PC-3 (cell line): ENCODE data around the gene PCDH9. TPM values are rescaled to one million over a fixed set of nuclear protein-coding genes. Genes with fewer than 3 reads are reported as not detected.

Source experiments
- ATAC-seq: fragments of 200-7000 bp; cut with Tn5 transposase; 2 replicates; pipeline ENCODE4 v1.9.1; 2020; ENCODE audit warnings: mild to moderate bottlenecking, moderate library complexity
- BruUV-seq: library from RNA; stranded (reverse); fragments of 400-500 nt; replicated peaks from 2 replicates; lab custom pipeline; 2021; lab: Mats Ljungman, UMichigan
- CTCF ChIA-PET: fragments of 300-600 bp; sonication (Branson Sonifier 250); formaldehyde crosslinking; loops from one replicate; lab custom pipeline; 2022; ENCODE audit warnings: antibody characterized with exemption; lab: Charles Lee
- POLR2A ChIA-PET: fragments of 300-600 bp; sonication (Branson Sonifier 250); formaldehyde crosslinking; loops from one replicate; lab custom pipeline; 2022; ENCODE audit warnings: antibody characterized with exemption; ENCODE audit not compliant: unreplicated experiment; lab: Charles Lee
- DNase-seq: peaks from one replicate; pipeline ENCODE4 v3.0.0-alpha.2; 2015
- H2AFZ ChIP-seq: fragments of 300-600 bp; sonication (generic); 2 replicates; pipeline ENCODE4 v1.6.0; 2016; ENCODE audit warnings: antibody characterized with exemption, low read length
- H3F3A ChIP-seq: fragments of 300-600 bp; sonication (generic); one replicate; pipeline ENCODE4 v1.6.0; 2017; ENCODE audit warnings: antibody characterized with exemption, low read length, control low read depth, mild to moderate bottlenecking; ENCODE audit not compliant: unreplicated experiment
- H3K27ac ChIP-seq: fragments of 300-600 bp; sonication (generic); 2 replicates; pipeline ENCODE4 v1.5.1; 2016; ENCODE audit warnings: mild to moderate bottlenecking, low read length
- H3K27me3 ChIP-seq: fragments of 300-600 bp; sonication (generic); 2 replicates; pipeline ENCODE4 v1.6.1; 2016; ENCODE audit warnings: low read length, mixed read lengths
- H3K36me3 ChIP-seq: fragments of 300-600 bp; sonication (generic); 2 replicates; pipeline ENCODE4 v1.6.1; 2016; ENCODE audit warnings: low read depth, mixed run types, low read length, mixed read lengths
- H3K4me1 ChIP-seq: fragments of 300-600 bp; sonication (generic); 2 replicates; pipeline ENCODE4 v1.5.1; 2016; ENCODE audit warnings: low read length; ENCODE audit not compliant: insufficient read depth
- H3K4me2 ChIP-seq: fragments of 300-600 bp; sonication (generic); 2 replicates; pipeline ENCODE4 v1.6.0; 2016; ENCODE audit warnings: low read length
- H3K4me3 ChIP-seq: fragments of 300-600 bp; sonication (generic); 2 replicates; pipeline ENCODE4 v1.5.1; 2016; ENCODE audit warnings: mild to moderate bottlenecking, low read length, mixed read lengths
- H3K79me2 ChIP-seq: fragments of 300-600 bp; sonication (generic); 2 replicates; pipeline ENCODE4 v1.6.1; 2017; ENCODE audit warnings: low read length, mixed read lengths
- H3K9ac ChIP-seq: fragments of 300-600 bp; sonication (generic); 2 replicates; pipeline ENCODE4 v1.6.0; 2016; ENCODE audit warnings: mild to moderate bottlenecking, low read length
- H3K9me2 ChIP-seq: fragments of 300-600 bp; sonication (generic); replicated peaks from 2 replicates; pipeline ENCODE4 v1.6.1; 2016; ENCODE audit warnings: mixed run types, low read length, mixed read lengths
- H3K9me3 ChIP-seq: fragments of 300-600 bp; sonication (generic); 2 replicates; pipeline ENCODE4 v1.6.1; 2016; ENCODE audit warnings: low read length, mixed read lengths
- H4K20me1 ChIP-seq: fragments of 300-600 bp; sonication (generic); 2 replicates; pipeline ENCODE4 v1.6.1; 2016; ENCODE audit warnings: low read length, mixed read lengths
- EZH2 ChIP-seq: fragments of 300-600 bp; sonication (generic); IDR thresholded peaks from one replicate; pipeline ENCODE4 v1.6.1; 2017; ENCODE audit warnings: antibody characterized with exemption, mild to moderate bottlenecking, low read length; ENCODE audit not compliant: unreplicated experiment
- EZH2phosphoT487 ChIP-seq: fragments of 300-600 bp; sonication (generic); IDR thresholded peaks from 2 replicates; pipeline ENCODE4 v1.6.1; 2018; ENCODE audit warnings: mild to moderate bottlenecking, antibody characterized with exemption, low read length, borderline replicate concordance
- intact Hi-C: fragments of 100-400 bp; cut with micrococcal nuclease; formaldehyde crosslinking; loops from 2 replicates; pipeline ENCODE4 v1.9.0; 2023
- total RNA-seq: library from RNA; depleted of rRNA; stranded (reverse); fragments of >200 nt; gene quantifications from 2 replicates; pipeline ENCODE4 v1.2.3, GENCODE V29; 2014
- TF ChIP-seq, protein P1 (sequence below): fragments of 300-600 bp; sonication (generic); conservative IDR thresholded peaks from 2 replicates; pipeline ENCODE4 v1.5.1; 2017; ENCODE audit warnings: antibody characterized with exemption, low read depth, mild to moderate bottlenecking, low read length

Gene PCDH9
- total RNA-seq, 1 experiment from 2014 or later: 0.98 TPM

DNA sequence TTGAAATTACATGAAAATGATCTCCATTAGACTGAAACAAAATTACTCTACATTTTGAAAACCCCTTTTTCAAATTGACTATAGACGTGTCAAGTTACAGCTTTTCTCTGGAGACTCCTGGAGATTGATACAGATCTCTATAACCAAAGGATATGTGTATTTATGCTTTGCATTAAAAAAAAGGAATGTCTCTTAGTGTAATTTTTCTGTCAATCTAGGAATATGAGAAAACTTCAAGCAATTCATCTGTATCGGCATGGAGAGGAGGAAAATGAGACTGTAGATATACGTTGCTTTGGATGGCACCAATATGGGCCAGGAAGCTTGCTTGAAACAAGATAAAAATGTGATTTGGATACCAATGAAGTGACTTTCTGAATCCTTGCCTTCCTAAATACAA is 286.6 kb downstream of the PCDH9 start:
- Histone ChIP-seq H3K36me3 (no peaks in the 10 kb centered on the region), H3K9me3 (no peaks in the 10 kb centered on the region), H3K79me2 (no peaks in the 10 kb centered on the region), H2AFZ (no peak overlapping the region), H3K4me2 (no peak overlapping the region), H3K27ac (no peak overlapping the region), H3K9ac (no peak overlapping the region), H4K20me1 (no peaks in the 10 kb centered on the region), H3K4me3 (no peak overlapping the region), H3K27me3 (no peaks in the 10 kb centered on the region), H3K9me2 (no peaks in the 10 kb centered on the region), H3K4me1 (no peaks in the 10 kb centered on the region), H3F3A (no peaks in the 10 kb centered on the region)
- TF ChIP-seq, protein P1, sequence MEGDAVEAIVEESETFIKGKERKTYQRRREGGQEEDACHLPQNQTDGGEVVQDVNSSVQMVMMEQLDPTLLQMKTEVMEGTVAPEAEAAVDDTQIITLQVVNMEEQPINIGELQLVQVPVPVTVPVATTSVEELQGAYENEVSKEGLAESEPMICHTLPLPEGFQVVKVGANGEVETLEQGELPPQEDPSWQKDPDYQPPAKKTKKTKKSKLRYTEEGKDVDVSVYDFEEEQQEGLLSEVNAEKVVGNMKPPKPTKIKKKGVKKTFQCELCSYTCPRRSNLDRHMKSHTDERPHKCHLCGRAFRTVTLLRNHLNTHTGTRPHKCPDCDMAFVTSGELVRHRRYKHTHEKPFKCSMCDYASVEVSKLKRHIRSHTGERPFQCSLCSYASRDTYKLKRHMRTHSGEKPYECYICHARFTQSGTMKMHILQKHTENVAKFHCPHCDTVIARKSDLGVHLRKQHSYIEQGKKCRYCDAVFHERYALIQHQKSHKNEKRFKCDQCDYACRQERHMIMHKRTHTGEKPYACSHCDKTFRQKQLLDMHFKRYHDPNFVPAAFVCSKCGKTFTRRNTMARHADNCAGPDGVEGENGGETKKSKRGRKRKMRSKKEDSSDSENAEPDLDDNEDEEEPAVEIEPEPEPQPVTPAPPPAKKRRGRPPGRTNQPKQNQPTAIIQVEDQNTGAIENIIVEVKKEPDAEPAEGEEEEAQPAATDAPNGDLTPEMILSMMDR: no peak
- no peak for TF ChIP-seq EZH2
- TF ChIP-seq EZH2phosphoT487: no peak
- ChIA-PET POLR2A (no interaction called here), CTCF (no interaction called here)
- BruUV-seq: no TSS peak
- ATAC-seq (no peak), DNase-seq (no peak)
- intact Hi-C loops: no loop called here

DNA sequence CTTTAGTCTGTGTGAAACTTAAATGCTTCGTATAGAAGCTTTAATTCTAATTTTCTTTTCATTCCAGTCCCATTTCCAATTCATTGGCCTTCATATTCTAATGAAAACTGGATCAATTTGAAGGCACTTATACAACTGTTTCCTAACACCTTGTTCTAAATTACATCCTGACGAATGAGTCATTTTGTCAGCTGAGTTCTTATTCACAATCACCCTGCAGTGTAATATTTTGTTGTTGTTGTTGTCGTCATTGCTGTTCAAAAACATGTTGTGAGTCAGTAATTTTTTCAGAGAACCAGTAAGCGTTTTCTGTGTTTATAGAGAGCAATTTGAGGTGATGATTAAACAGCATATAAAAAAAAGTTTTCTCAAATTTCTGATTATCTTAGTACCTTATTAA is 290.0 kb downstream of the PCDH9 start:
- no peak for ATAC-seq
- no TSS peak for BruUV-seq
- intact Hi-C loops: no loop called here

DNA sequence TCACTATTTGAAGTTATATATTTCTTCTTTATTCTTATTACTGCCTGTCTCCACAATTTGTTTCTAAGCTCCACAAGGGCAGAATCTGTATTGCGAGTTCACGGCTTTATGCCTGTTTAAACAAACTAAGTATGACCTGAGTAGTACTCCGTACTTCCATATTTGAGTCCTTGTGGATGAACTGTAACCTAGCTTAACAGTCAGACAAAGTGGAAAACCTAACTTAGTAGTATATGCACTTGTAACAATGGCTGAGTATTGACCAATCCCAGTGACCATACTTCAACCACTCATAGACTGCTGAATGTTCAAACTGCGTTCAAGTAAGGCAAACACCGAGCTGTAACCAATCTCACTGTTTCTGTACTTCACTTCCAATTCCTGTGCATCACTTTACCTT is 292.7 kb downstream of the PCDH9 start:
- no peak overlapping the region for H3K4me2 ChIP-seq
- H3F3A ChIP-seq: no peaks in the 10 kb centered on the region
- no peak for TF ChIP-seq EZH2phosphoT487
- H3K9ac ChIP-seq: no peak overlapping the region
- DNase-seq (no peak), ATAC-seq (no peak)
- H3K9me3 ChIP-seq: no peaks in the 10 kb centered on the region
- H3K9me2 ChIP-seq: no peaks in the 10 kb centered on the region
- intact Hi-C loops: no loop called here
- peaks cover 8% of the 10 kb centered on the region for H3K4me1 ChIP-seq
- ChIA-PET CTCF (no interaction called here), POLR2A (no interaction called here)
- H3K79me2 ChIP-seq: no peaks in the 10 kb centered on the region
- H3K27me3 ChIP-seq: no peaks in the 10 kb centered on the region
- no peak overlapping the region for H3K27ac ChIP-seq
- H2AFZ ChIP-seq: no peak overlapping the region
- no peaks in the 10 kb centered on the region for H3K36me3 ChIP-seq
- no peaks in the 10 kb centered on the region for H4K20me1 ChIP-seq
- no peak overlapping the region for H3K4me3 ChIP-seq
- no TSS peak for BruUV-seq

More for the DNA sequence above, 290.0 kb downstream of the PCDH9 start:
- no peak overlapping the region for H3K27ac ChIP-seq
- POLR2A ChIA-PET: no interaction called here
- H2AFZ ChIP-seq: no peak overlapping the region
- H3F3A ChIP-seq: no peaks in the 10 kb centered on the region
- H3K4me3 ChIP-seq: no peak overlapping the region
- H3K4me2 ChIP-seq: no peak overlapping the region
- no peaks in the 10 kb centered on the region for H3K9me2 ChIP-seq
- DNase-seq: no peak
- H3K27me3 ChIP-seq: no peaks in the 10 kb centered on the region
- H4K20me1 ChIP-seq: no peaks in the 10 kb centered on the region
- CTCF ChIA-PET: no interaction called here
- H3K4me1 ChIP-seq: no peaks in the 10 kb centered on the region
- no peak overlapping the region for H3K9ac ChIP-seq
- TF ChIP-seq EZH2phosphoT487: no peak
- no peak for TF ChIP-seq EZH2
- TF ChIP-seq, protein P1: no peak
- H3K36me3 ChIP-seq: no peaks in the 10 kb centered on the region
- H3K9me3 ChIP-seq: no peaks in the 10 kb centered on the region
- H3K79me2 ChIP-seq: no peaks in the 10 kb centered on the region
